OCI-LY7 (cell line): Measurements from ENCODE around the gene HSD17B3. TPM values are rescaled to one million over a fixed set of nuclear protein-coding genes. Genes with fewer than 3 reads are reported as not detected.
A peak's percentile ranks its signal among the peaks of the same experiment; 100 is the strongest.
"Not testable (repeated sequence)": the region's sequence is repeated elsewhere in the genome, so short reads cannot be mapped to it uniquely, and the experiment has no call there.

Source experiments
- BruUV-seq: library from RNA; stranded (reverse); fragments of 400-500 nt; replicated peaks from 2 replicates; lab custom pipeline; 2021; lab: Mats Ljungman, UMichigan
- CTCF ChIA-PET: fragments of 300-600 bp; sonication (Branson Sonifier 250); formaldehyde crosslinking; loops from one replicate; lab custom pipeline; 2022; ENCODE audit warnings: antibody characterized with exemption; ENCODE audit not compliant: unreplicated experiment; lab: Charles Lee
- POLR2A ChIA-PET: fragments of 300-600 bp; sonication (Branson Sonifier 250); formaldehyde crosslinking; loops from one replicate; lab custom pipeline; 2022; ENCODE audit warnings: antibody characterized with exemption; lab: Charles Lee
- DNase-seq: peaks from one replicate; pipeline ENCODE4 v3.0.0-alpha.2; 2015; ENCODE audit warnings: low spot score
- H2AFZ ChIP-seq: fragments of 200-600 bp; sonication (generic), shearing (Covaris generic); 2 replicates; pipeline ENCODE4 v1.6.1; 2014; ENCODE audit warnings: mild to moderate bottlenecking, antibody characterized with exemption, low read length, moderate library complexity
- H3K27ac ChIP-seq: fragments of 200-600 bp; sonication (generic); 2 replicates; pipeline ENCODE4 v1.5.1; 2014; ENCODE audit warnings: mixed run types, low read depth, mild to moderate bottlenecking, moderate library complexity, low read length, inconsistent platforms; ENCODE audit not compliant: poor library complexity, severe bottlenecking
- H3K36me3 ChIP-seq: fragments of 200-600 bp; sonication (generic); 2 replicates; pipeline ENCODE4 v1.6.1; 2014; ENCODE audit warnings: mild to moderate bottlenecking, antibody characterized with exemption, low read length, moderate library complexity, mixed read lengths; ENCODE audit not compliant: insufficient read depth
- H3K4me1 ChIP-seq: fragments of 200-600 bp; sonication (generic); 2 replicates; pipeline ENCODE4 v1.5.1; 2014; ENCODE audit warnings: mild to moderate bottlenecking, low read length; ENCODE audit not compliant: insufficient read depth, poor library complexity, severe bottlenecking
- H3K4me2 ChIP-seq: fragments of 200-600 bp; sonication (generic); 2 replicates; pipeline ENCODE4 v1.6.1; 2014; ENCODE audit warnings: mild to moderate bottlenecking, low read length
- H3K4me3 ChIP-seq: fragments of 200-600 bp; sonication (generic); 2 replicates; pipeline ENCODE4 v1.5.1; 2014; ENCODE audit warnings: mild to moderate bottlenecking, low read depth, low read length; ENCODE audit not compliant: poor library complexity, severe bottlenecking
- H3K79me2 ChIP-seq: fragments of 200-600 bp; sonication (generic); 2 replicates; pipeline ENCODE4 v1.6.1; 2016; ENCODE audit warnings: low read depth, mild to moderate bottlenecking, low read length, moderate library complexity, mixed read lengths; ENCODE audit not compliant: insufficient read depth
- H3K9me2 ChIP-seq: fragments of 200-600 bp; sonication (generic); 2 replicates; pipeline ENCODE4 v1.6.1; 2016; ENCODE audit warnings: mild to moderate bottlenecking, low read length, mixed read lengths; ENCODE audit not compliant: insufficient read depth
- H3K9me3 ChIP-seq: fragments of 200-600 bp; sonication (generic); 2 replicates; pipeline ENCODE4 v1.6.1; 2014; ENCODE audit warnings: mild to moderate bottlenecking, mixed run types, low read length, mixed read lengths
- H4K20me1 ChIP-seq: fragments of 200-600 bp; sonication (generic); 2 replicates; pipeline ENCODE4 v1.6.1; 2014; ENCODE audit warnings: mild to moderate bottlenecking, antibody characterized with exemption, low read length, moderate library complexity, mixed read lengths; ENCODE audit not compliant: insufficient read depth
- EZH2phosphoT487 ChIP-seq: fragments of 200-600 bp; sonication (generic); IDR thresholded peaks from 2 replicates; pipeline ENCODE4 v1.6.1; 2018; ENCODE audit warnings: low read depth, borderline replicate concordance, mild to moderate bottlenecking, mixed run types, antibody characterized with exemption, low read length, moderate library complexity, mixed read lengths
- intact Hi-C: fragments of 100-400 bp; cut with micrococcal nuclease; formaldehyde crosslinking; loops from one replicate; pipeline ENCODE4 v1.10.0; 2022; ENCODE audit not compliant: unreplicated experiment
- total RNA-seq, 2 experiments: library from RNA; depleted of rRNA in 1 of 2; stranded (reverse); fragments of >200 nt in 1 of 2; shearing (Covaris generic) in 1 of 2; gene quantifications; 2 replicates each; pipeline ENCODE4 v1.2.3, GENCODE V29; 2014 to 2022
- TF ChIP-seq, protein P1 (sequence below): fragments of 200-600 bp; sonication (generic); conservative IDR thresholded peaks from 2 replicates; pipeline ENCODE4 v1.5.1; 2014; ENCODE audit warnings: mild to moderate bottlenecking, antibody characterized with exemption, low read length, moderate library complexity, mixed read lengths

HSD17B3 gene
- total RNA-seq, 2 experiments from 2014 or later: not detected

DNA sequence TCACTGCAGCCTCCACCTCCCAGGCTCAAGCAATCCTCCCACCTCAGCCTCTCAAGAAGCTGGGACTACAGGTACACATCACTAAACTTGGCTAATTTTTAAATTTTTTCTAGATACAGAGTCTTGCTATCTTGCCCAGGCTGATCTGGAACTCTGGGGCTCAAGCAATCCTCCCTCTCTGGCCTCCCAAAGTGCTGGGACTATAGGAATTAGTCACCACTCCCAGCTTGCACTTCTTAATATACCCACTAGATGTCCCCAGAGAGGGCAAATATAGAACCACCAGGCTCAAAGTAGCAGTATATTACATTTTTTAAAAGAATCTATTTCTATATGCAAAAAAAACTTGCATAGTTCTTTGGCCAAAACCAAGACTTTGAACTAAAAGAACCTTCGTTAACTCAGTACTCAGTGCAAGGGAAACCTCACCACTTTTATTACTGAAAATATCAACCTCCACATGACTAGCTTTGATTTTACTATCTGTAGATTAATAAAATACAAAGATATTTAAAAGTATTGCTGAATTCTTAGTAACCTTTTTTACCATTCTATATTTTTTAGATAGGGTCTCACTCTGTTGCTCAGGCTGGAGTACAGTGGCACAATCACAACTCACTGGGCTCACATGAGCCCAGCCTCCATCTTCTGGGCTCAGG, 25.8 kb upstream of the HSD17B3 start:
- no peak overlapping the region for H2AFZ ChIP-seq
- peak; percentile 55 for DNase-seq
- intact Hi-C loops: loop anchor here (5.0 kb wide), 3 partner anchors 239 to 339 kb away; no protein-coding TSS in a partner anchor
- ChIA-PET POLR2A (interaction anchor here (0.6 kb wide), 1 partner anchor 236 kb away, joined by 4 read pairs; no protein-coding TSS in a partner anchor), CTCF (no interaction called here)
- no peaks in the 10 kb centered on the region for H3K9me2 ChIP-seq
- no peaks in the 10 kb centered on the region for H4K20me1 ChIP-seq
- no peaks in the 10 kb centered on the region for H3K9me3 ChIP-seq
- no peaks in the 10 kb centered on the region for H3K36me3 ChIP-seq
- no TSS peak for BruUV-seq
- no peak overlapping the region for H3K4me3 ChIP-seq
- H3K79me2 ChIP-seq: no peaks in the 10 kb centered on the region
- TF ChIP-seq, protein P1, sequence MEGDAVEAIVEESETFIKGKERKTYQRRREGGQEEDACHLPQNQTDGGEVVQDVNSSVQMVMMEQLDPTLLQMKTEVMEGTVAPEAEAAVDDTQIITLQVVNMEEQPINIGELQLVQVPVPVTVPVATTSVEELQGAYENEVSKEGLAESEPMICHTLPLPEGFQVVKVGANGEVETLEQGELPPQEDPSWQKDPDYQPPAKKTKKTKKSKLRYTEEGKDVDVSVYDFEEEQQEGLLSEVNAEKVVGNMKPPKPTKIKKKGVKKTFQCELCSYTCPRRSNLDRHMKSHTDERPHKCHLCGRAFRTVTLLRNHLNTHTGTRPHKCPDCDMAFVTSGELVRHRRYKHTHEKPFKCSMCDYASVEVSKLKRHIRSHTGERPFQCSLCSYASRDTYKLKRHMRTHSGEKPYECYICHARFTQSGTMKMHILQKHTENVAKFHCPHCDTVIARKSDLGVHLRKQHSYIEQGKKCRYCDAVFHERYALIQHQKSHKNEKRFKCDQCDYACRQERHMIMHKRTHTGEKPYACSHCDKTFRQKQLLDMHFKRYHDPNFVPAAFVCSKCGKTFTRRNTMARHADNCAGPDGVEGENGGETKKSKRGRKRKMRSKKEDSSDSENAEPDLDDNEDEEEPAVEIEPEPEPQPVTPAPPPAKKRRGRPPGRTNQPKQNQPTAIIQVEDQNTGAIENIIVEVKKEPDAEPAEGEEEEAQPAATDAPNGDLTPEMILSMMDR: peak; percentile 90
- no peak for TF ChIP-seq EZH2phosphoT487
- no peak overlapping the region for H3K27ac ChIP-seq
- no peaks in the 10 kb centered on the region for H3K4me1 ChIP-seq
- H3K4me2 ChIP-seq: no peak overlapping the region

DNA sequence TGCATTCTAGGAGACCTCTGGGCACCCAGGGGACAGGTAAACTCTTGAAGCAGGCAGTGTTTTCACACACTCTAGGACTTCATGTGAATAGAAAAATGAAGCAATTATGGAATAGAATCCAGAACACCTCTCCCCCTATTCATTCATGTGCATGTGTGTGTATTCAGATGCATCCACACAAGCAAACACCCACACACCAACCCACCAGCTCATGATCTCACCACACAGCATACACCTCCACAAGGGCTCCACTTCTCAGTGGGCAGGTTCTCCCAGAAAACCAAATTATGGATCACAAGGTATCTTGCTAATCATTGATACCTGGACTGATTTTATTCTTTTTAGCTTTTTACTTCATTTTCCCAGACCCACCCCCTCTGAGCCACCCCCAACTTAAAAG, 21.2 kb upstream of the HSD17B3 start:
- no peaks in the 10 kb centered on the region for H3K36me3 ChIP-seq
- no peaks in the 10 kb centered on the region for H3K9me2 ChIP-seq
- TF ChIP-seq, protein P1: no peak
- TF ChIP-seq EZH2phosphoT487: no peak
- H3K9me3 ChIP-seq: no peaks in the 10 kb centered on the region
- H3K79me2 ChIP-seq: no peaks in the 10 kb centered on the region
- CTCF ChIA-PET: no interaction called here
- no peak overlapping the region for H2AFZ ChIP-seq
- H3K4me2 ChIP-seq: no peak overlapping the region
- no peaks in the 10 kb centered on the region for H3K4me1 ChIP-seq
- no peaks in the 10 kb centered on the region for H4K20me1 ChIP-seq
- no peak overlapping the region for H3K27ac ChIP-seq
- POLR2A ChIA-PET: no interaction called here
- intact Hi-C loops: no loop called here
- H3K4me3 ChIP-seq: no peak overlapping the region
- DNase-seq: no peak
- no TSS peak for BruUV-seq

- H3K9me3 ChIP-seq, CTCF ChIA-PET, H3K4me2 ChIP-seq, H3K27ac ChIP-seq, intact Hi-C loops, H3K9me2 ChIP-seq, H3K4me3 ChIP-seq, H3K79me2 ChIP-seq, H4K20me1 ChIP-seq, BruUV-seq, H2AFZ ChIP-seq, DNase-seq, POLR2A ChIA-PET, H3K36me3 ChIP-seq, H3K4me1 ChIP-seq: not testable (repeated sequence)
These were observed 20.8 kb upstream of the HSD17B3 start for GRCh38 chr9:96322736-96323135.

DNA sequence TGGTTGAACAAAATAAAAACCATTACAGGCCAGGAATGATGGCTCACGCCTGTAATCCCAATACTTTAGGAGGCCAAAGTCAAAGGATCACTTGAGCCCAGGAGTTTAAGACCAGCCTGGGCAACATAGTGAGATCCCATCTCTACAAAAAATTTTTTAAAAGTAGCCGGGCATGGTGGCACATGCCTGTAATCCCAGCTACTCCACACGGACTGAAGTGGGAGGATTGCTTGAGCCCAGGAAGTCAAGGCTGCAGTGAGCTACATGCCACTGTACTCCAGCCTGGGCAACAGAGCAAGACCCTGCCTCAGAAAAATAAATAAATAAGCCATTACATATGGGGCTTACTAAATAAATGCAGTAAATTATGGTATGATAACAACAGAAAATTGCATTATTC, 20.2 kb upstream of the HSD17B3 start:
- intact Hi-C loops, POLR2A ChIA-PET, H4K20me1 ChIP-seq, H3K27ac ChIP-seq, H3K9me2 ChIP-seq, BruUV-seq, H3K4me2 ChIP-seq, H3K4me1 ChIP-seq, H3K9me3 ChIP-seq, H2AFZ ChIP-seq, H3K4me3 ChIP-seq, DNase-seq, H3K79me2 ChIP-seq, CTCF ChIA-PET, H3K36me3 ChIP-seq: not testable (repeated sequence)
